ENCODE measurements around the gene ATP8A2. TPM values are rescaled to one million over a fixed set of nuclear protein-coding genes. Genes with fewer than 3 reads are reported as not detected.

The ATP8A2 gene
- total and polyA plus RNA-seq, 9 of the 15 experiments (the other 6 are each of a cell fraction or from before 2014, with no cell fraction given): under 0.01 to 0.33 (median 0.06) TPM; not detected in 4

- TF ChIP-seq MGA (IDR thresholded peaks at IDR 0.05) (peak; percentile 25; the same call in 1 of the 2 replicates), TRIM24 (IDR thresholded peaks at IDR 0.05) (peak in 1 of 2 experiments; percentile 38; a peak in 1 of 4 replicates), YY1 (IDR thresholded peaks at IDR 0.05; ENCODE audit: borderline replicate concordance in 1 of 3, control insufficient read depth in 1 of 3, extremely low read depth in 1 of 3, insufficient read depth in 3 of 3, insufficient read length in 1 of 3, insufficient replicate concordance in 2 of 3, low read depth in 1 of 3, low read length in 2 of 3) (no peak), DNMT1 (IDR thresholded peaks at IDR 0.05) (no peak), GABPA (tag; conservative IDR thresholded peaks at IDR 0.05; ENCODE audit: low read depth) (no peak), RBM14 (IDR thresholded peaks at IDR 0.05; ENCODE audit: borderline replicate concordance, insufficient read depth, low read depth, low read length) (no peak), HMGXB4 (CRISPR knock-in tag; IDR thresholded peaks at IDR 0.05) (no peak), TFE3 (CRISPR knock-in tag; IDR thresholded peaks at IDR 0.05) (no peak), NCOA2 (IDR thresholded peaks at IDR 0.05; ENCODE audit: partially characterized antibody in 2 of 2) (no peak), OTX1 (CRISPR knock-in tag; IDR thresholded peaks at IDR 0.05) (no peak)
Measured at GRCh38 chr13:25401958-25402357, 30.2 kb downstream of the ATP8A2 start (continued).

All from K562 (cell line).